Ovary (tissue), 9 donors: ENCODE measurements around the gene SMO. TPM values are rescaled to one million over a fixed set of nuclear protein-coding genes. Genes with fewer than 3 reads are reported as not detected.
"Not testable (repeated sequence)": the region's sequence is repeated elsewhere in the genome, so short reads cannot be mapped to it uniquely, and the experiment has no call there.

Experiments
- DNase-seq, 5 donors: peaks; one replicate each; pipeline ENCODE4 v3.0.0-alpha.2; 2019 to 2020
- H3K27ac ChIP-seq, 2 donors: fragments of 200-600 bp; one replicate each; pipeline versions ENCODE4 v1.5.1 to v1.8.0; 2019 to 2022
- H3K27me3 ChIP-seq: fragments of 200-600 bp; one replicate; pipeline ENCODE4 v1.8.0; 2022
- H3K36me3 ChIP-seq: fragments of 200-600 bp; sonication (generic); one replicate; pipeline ENCODE4 v1.5.1; 2019
- H3K4me1 ChIP-seq: one replicate; pipeline ENCODE4 v1.8.1; 2013; ENCODE audit warnings: mild to moderate bottlenecking, moderate library complexity; ENCODE audit not compliant: insufficient read depth
- H3K4me3 ChIP-seq: fragments of 200-600 bp; sonication (generic); one replicate; pipeline ENCODE4 v1.5.1; 2017
- H3K9me3 ChIP-seq, 2 donors: fragments of 200-600 bp in 1 of 2; sonication (generic) in 1 of 2; one replicate each; pipeline versions ENCODE4 v1.5.1 to v1.8.1; 2013 to 2019; ENCODE audit warnings: mild to moderate bottlenecking in 1 of 2, moderate library complexity in 1 of 2
- EP300 ChIP-seq: sonication (generic); formaldehyde crosslinking; IDR thresholded peaks from one replicate; pipeline ENCODE4 v1.6.1; 2017; ENCODE audit warnings: antibody characterized with exemption
- POLR2A ChIP-seq: fragments of 450-650 bp; IDR thresholded peaks from one replicate; pipeline ENCODE4 v1.6.1; 2017; ENCODE audit warnings: antibody characterized with exemption, mild to moderate bottlenecking, moderate library complexity
- WGBS, 3 donors: extraction: QIAGEN DNeasy Blood & Tissue Kit in 1 of 3; methylation state at CpG; one replicate each; pipeline versions ENCODE4 v1.1.5 to v1.1.7; 2013 to 2017; 5-methylcytosine and 5-hydroxymethylcytosine counted together
- intact Hi-C, 4 donors: fragments of 100-400 bp; cut with DNase I; formaldehyde crosslinking; loops; one replicate each; pipeline versions ENCODE4 v1.11.0 to v1.15.1; 2022 to 2023
- polyA plus RNA-seq, 2 donors: library from polyadenylated mRNA; stranded (reverse); fragments of 200-250 nt in 1 of 2; fragments of 350-450 nt in 1 of 2; fragmentation: Illumina TruSeq in 1 of 2; extraction: RNeasy Lipid Tissue Mini Kit (QIAGEN cat#74804) in 1 of 2; gene quantifications; one replicate each; pipeline ENCODE4 v1.2.3, GENCODE V29; 2013 to 2014
- total RNA-seq, 7 donors: library from RNA; depleted of rRNA in 2 of 7; stranded (reverse); fragments of >200 nt in 2 of 7; fragmentation: NEBNext Ultra II Directional in 3 of 7; extraction: Animal tissue kit (Norgen Biotek cat#: 25700) in 3 of 7; gene quantifications; one replicate each; pipeline versions ENCODE4 v1.1.0 to v1.2.4, GENCODE V29; 2016 to 2023
- TF ChIP-seq, protein P1 (sequence below), 3 donors: fragments of 450-650 bp in 2 of 3; fragments of 200-600 bp in 1 of 3; IDR thresholded peaks; one replicate each; pipeline versions ENCODE4 v1.5.1 to v1.8.0; 2016 to 2022; ENCODE audit warnings: antibody characterized with exemption in 3 of 3, mild to moderate bottlenecking in 1 of 3
- donor health status: DM: no; HTN: no; CAD: no; lungs with moderate emphysema.
- donor health status: DM: no; HTN: no; CAD: no.
- donor health status: Bipolar disorder and iron deficiency.
- donor health status: DM: yes; HTN: yes; CAD: no.
- donor health status: DM: no; HTN: no; CAD: no.
- donor health status: DM: yes; HTN: yes; CAD: no.

SMO gene
- total and polyA plus RNA-seq, 9 donors = 14.3 to 47.8 (median 33.2) TPM

DNA sequence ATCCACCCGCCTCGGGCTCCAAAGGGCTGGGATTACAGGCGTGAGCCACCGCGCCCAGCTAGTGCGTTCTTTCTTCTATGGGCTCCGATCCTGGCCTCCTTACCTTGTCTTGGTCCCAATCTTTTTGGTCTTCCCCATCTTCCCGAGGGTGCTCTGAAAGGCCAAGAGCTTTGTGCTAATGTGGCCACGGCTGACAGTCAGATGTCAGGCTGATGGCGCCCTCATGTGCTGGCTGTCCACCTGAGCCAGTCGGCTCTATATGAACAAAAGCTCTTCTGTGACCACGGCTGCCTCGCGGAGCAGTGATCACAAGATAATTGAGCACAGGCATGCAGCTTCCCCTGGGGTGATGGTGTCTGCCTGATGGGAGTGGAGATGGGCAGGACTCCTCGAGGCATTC lies 25.4 kb downstream of the SMO start:
- no peaks in the 10 kb centered on the region for H3K9me3 ChIP-seq
- no peaks in the 10 kb centered on the region for H3K27me3 ChIP-seq
- H3K36me3 ChIP-seq = no peaks in the 10 kb centered on the region
- intact Hi-C loops = loop anchor here in 3 of 4 donors (2.0 to 10.0 kb wide), 5 partner anchors 51 to 261 kb away; no protein-coding TSS in a partner anchor
- no peak for DNase-seq
- H3K27ac ChIP-seq = no peak overlapping the region
- WGBS, 3 donors = 54 to 64% (median 61%) methylated on average over 14 to 15 of the region's 15 CpGs
- no peak overlapping the region for H3K4me3 ChIP-seq
- TF ChIP-seq, protein P1, sequence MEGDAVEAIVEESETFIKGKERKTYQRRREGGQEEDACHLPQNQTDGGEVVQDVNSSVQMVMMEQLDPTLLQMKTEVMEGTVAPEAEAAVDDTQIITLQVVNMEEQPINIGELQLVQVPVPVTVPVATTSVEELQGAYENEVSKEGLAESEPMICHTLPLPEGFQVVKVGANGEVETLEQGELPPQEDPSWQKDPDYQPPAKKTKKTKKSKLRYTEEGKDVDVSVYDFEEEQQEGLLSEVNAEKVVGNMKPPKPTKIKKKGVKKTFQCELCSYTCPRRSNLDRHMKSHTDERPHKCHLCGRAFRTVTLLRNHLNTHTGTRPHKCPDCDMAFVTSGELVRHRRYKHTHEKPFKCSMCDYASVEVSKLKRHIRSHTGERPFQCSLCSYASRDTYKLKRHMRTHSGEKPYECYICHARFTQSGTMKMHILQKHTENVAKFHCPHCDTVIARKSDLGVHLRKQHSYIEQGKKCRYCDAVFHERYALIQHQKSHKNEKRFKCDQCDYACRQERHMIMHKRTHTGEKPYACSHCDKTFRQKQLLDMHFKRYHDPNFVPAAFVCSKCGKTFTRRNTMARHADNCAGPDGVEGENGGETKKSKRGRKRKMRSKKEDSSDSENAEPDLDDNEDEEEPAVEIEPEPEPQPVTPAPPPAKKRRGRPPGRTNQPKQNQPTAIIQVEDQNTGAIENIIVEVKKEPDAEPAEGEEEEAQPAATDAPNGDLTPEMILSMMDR (IDR thresholded peaks at IDR 0.05) = no peak
- TF ChIP-seq POLR2A (no peak), EP300 (no peak)
- no peaks in the 10 kb centered on the region for H3K4me1 ChIP-seq

DNA sequence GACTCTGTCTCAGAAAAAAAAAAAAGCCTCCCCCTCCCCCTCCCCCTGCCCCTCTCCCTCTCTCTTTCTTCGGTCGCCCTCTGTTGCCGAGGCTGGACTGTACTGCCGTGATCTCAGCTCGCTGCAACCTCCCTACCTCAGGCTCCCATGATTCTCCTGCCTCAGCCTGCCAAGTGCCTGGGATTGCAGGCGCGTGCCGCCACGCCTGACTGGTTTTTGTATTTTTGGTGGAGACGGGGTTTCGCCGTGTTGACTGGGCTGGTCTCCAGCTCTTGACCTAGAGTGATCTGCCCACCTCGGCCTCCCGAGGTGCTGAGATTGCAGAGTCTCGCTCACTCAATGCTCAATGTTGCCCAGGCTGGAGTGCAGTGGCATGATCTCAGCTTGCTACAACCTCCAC lies 27.3 kb downstream of the SMO start:
- H3K4me1 ChIP-seq, H3K27ac ChIP-seq, H3K9me3 ChIP-seq, H3K4me3 ChIP-seq, H3K27me3 ChIP-seq, H3K36me3 ChIP-seq, DNase-seq: not testable (repeated sequence)
- WGBS, 3 donors = 95 to 97% (median 96%) methylated on average over 15 of the region's 15 CpGs
- intact Hi-C loops = loop anchor here (5.0 to 10.0 kb wide), 5 partner anchors 79 to 259 kb away; no protein-coding TSS in a partner anchor

DNA sequence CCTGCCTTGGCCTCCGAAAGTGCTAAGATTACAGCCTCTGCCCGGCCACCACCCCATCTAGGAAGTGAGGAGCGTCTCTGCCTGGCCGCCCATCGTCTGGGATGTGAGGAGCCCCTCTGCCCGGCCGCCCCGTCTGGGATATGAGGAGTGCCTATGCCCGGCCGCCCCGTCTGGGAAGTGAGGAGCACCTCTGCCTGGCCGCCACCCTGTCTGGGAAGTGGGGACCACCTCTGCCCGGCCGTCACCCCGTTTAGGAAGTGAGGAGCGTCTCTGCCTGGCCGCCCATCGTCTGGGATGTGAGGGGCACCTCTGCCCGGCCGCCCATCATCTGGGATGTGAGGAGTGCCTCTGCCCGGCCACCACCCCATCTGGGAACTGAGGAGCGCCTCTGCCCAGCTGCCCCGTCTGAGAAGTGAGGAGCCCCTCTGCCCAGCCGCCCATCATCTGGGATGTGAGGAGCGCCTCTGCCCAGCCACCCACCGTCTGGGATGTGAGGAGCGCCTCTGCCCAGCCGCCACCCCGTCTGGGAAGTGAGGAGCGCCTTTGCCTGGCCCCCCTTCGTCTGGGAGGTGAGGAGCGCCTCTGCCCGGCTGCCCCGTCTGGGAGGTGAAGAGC lies 27.8 kb downstream of the SMO start:
- 94 to 96% (median 96%) methylated on average over 29 to 34 of the region's 34 CpGs for WGBS, 3 donors
- intact Hi-C loops = loop anchor here (5.0 to 10.0 kb wide), 5 partner anchors 79 to 259 kb away; no protein-coding TSS in a partner anchor

DNA sequence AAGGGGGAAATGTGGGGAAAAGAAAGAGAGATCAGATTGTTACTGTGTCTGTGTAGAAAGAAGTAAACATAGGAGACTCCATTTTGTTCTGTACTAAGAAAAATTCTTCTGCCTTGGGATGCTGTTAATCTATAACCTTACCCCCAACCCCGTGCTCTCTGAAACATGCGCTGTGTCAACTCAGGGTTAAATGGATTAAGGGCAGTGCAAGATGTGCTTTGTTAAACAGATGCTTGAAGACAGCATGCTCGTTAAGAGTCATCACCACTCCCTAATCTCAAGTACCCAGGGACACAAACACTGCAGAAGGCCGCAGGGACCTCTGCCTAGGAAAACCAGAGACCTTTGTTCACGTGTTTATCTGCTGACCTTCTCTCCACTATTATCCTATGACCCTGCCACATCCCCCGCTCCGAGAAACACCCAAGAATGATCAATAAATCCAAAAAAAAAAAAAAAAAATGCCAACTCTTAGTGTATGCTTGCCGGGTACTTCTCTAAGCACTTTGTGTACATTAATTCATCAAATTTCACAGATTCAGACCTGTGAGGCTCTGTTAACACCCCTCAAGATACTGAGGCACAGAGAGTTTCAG lies 28.5 kb downstream of the SMO start:
- not testable (repeated sequence) for H3K27me3 ChIP-seq, H3K4me1 ChIP-seq, H3K4me3 ChIP-seq, H3K27ac ChIP-seq, H3K36me3 ChIP-seq, DNase-seq, H3K9me3 ChIP-seq
- 74 to 79% (median 75%) methylated on average over 8 of the region's 8 CpGs for WGBS, 3 donors
- intact Hi-C loops = loop anchor here (5.0 to 10.0 kb wide), 5 partner anchors 78 to 258 kb away; no protein-coding TSS in a partner anchor

More for the DNA sequence above, 27.8 kb downstream of the SMO start:
- not testable (repeated sequence) for H3K27me3 ChIP-seq, DNase-seq, H3K4me1 ChIP-seq, H3K9me3 ChIP-seq, H3K27ac ChIP-seq, H3K36me3 ChIP-seq, H3K4me3 ChIP-seq

DNA sequence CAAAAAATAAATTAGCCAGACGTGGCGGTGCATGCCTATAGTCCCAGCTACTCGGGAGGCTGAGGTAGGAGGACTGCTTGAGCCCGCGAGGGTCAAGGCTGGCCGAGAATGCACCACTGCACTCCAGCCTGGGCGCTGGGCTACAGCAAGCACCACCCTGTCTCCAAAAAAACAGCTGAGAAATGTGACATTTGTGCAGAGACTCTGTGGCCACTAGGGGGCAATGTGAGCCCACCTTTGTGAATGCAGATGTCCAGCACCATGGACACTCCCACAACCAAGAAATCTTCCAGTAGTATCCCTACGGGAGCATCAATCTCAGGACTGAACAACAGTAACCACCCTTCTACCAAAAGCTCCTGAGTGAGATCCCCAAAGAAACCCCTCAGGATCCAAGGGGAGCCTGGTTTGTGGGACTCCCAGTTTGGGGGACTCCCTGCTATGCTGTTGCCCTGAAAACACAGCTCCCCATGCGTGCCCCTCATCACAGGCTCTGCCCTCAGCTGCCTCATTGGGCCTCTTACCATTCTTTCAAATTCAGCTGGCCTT lies 30.2 kb downstream of the SMO start:
- Histone ChIP-seq H3K9me3 (no peaks in the 10 kb centered on the region), H3K36me3 (no peaks in the 10 kb centered on the region), H3K4me3 (no peak overlapping the region), H3K4me1 (no peaks in the 10 kb centered on the region), H3K27ac (no peak overlapping the region), H3K27me3 (no peaks in the 10 kb centered on the region)
- intact Hi-C loops = loop anchor here (2.0 to 10.0 kb wide), 6 partner anchors 76 to 256 kb away; no protein-coding TSS in a partner anchor
- TF ChIP-seq EP300 = no peak
- TF ChIP-seq, protein P1 (IDR thresholded peaks at IDR 0.05) = peak; percentile 75 to 93 (median 81)
- no peak for TF ChIP-seq POLR2A
- DNase-seq = peak; percentile 79 to 88 (median 86)
- 14 to 16% (median 15%) methylated on average over 9 of the region's 9 CpGs for WGBS, 3 donors

DNA sequence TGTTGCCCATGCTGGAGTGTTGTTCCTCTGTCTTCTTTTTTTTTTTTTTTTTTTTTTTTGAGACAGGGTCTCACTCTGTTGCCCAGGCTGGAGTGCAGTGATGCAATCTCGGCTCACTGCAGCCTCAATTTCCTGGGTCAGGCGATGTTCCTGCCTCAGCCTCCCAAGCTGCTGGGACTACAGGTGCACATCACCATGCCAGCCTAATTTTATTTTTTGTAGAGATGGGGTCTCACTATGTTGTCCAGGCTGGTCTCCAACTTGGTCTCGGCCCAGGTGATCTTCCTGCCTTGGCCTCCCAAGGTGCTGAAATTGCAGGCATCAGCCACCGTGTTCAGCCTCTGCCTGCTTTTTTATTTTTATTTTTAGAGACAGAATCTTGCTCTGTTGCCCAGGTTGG lies 30.7 kb downstream of the SMO start:
- intact Hi-C loops = loop anchor here (2.0 to 10.0 kb wide), 6 partner anchors 76 to 256 kb away; no protein-coding TSS in a partner anchor
- not testable (repeated sequence) for H3K27ac ChIP-seq, DNase-seq, H3K27me3 ChIP-seq, H3K4me3 ChIP-seq, H3K4me1 ChIP-seq, H3K9me3 ChIP-seq, H3K36me3 ChIP-seq
- 84 to 91% (median 85%) methylated on average over 4 of the region's 4 CpGs for WGBS, 3 donors
